HL-60 (cell line): Measurements from ENCODE around the gene BAHCC1.
A peak's percentile ranks its signal among the peaks of the same experiment; 100 is the strongest.

Source experiments
- DNase-seq, 2 experiments: peaks; one replicate each; pipeline ENCODE4 v3.0.0-alpha.2; 2010 to 2020; ENCODE audit warnings: low read depth in 1 of 2, low spot score in 1 of 2
- H3K27ac ChIP-seq: fragments of 250-450 bp; sonication (Bioruptor Pico); replicated peaks from 2 replicates; pipeline ENCODE4 v1.5.1; 2020; ENCODE audit warnings: mild to moderate bottlenecking, moderate library complexity
- H3K27me3 ChIP-seq: fragments of 250-450 bp; sonication (Bioruptor Pico); 2 replicates; pipeline ENCODE4 v1.5.1; 2021; ENCODE audit warnings: mild to moderate bottlenecking, moderate library complexity; ENCODE audit not compliant: insufficient read depth, poor library complexity, severe bottlenecking
- H3K4me3 ChIP-seq: replicated peaks from 2 replicates; pipeline ENCODE4 v1.5.1; 2011; ENCODE audit warnings: mild to moderate bottlenecking, control low read depth, low read length; ENCODE audit not compliant: insufficient read depth
- CTCF ChIP-seq: IDR thresholded peaks from one replicate; pipeline ENCODE4 v1.5.1; 2011; ENCODE audit warnings: low read length, control low read depth, inconsistent platforms; ENCODE audit not compliant: insufficient read depth
- GABPA ChIP-seq: IDR thresholded peaks from 2 replicates; pipeline ENCODE4 v1.6.1; 2012; ENCODE audit warnings: low read depth
- POLR2AphosphoS5 ChIP-seq: IDR thresholded peaks from 2 replicates; pipeline ENCODE4 v1.6.1; 2012; ENCODE audit warnings: low read depth
- REST ChIP-seq: IDR thresholded peaks from 2 replicates; pipeline ENCODE4 v1.6.1; 2012; ENCODE audit warnings: low read depth; ENCODE audit not compliant: insufficient replicate concordance
- SPI1 ChIP-seq: IDR thresholded peaks from 2 replicates; pipeline ENCODE4 v1.6.1; 2012; ENCODE audit warnings: low read depth, mild to moderate bottlenecking, borderline replicate concordance

Gene BAHCC1

GRCh38 chr17:81433656-81434055 is 38.4 kb downstream of the BAHCC1 start:
- no peak overlapping the region for H3K27ac ChIP-seq
- no peaks in the 10 kb centered on the region for H3K27me3 ChIP-seq
- no peak overlapping the region for H3K4me3 ChIP-seq
- DNase-seq: no peak
- no peak for TF ChIP-seq SPI1
- TF ChIP-seq REST: no peak
- TF ChIP-seq CTCF: no peak
- TF ChIP-seq POLR2AphosphoS5: no peak
- TF ChIP-seq GABPA: no peak

- no peak for DNase-seq
These were observed 38.8 kb downstream of the BAHCC1 start for GRCh38 chr17:81434072-81434471.

GRCh38 chr17:81434681-81435417 is 39.6 kb downstream of the BAHCC1 start:
- TF ChIP-seq POLR2AphosphoS5: no peak
- Histone ChIP-seq H3K4me3 (no peak overlapping the region), H3K27ac (no peak overlapping the region)

More at GRCh38 chr17:81434072-81434471, 38.8 kb downstream of the BAHCC1 start:
- H3K27me3 ChIP-seq: no peaks in the 10 kb centered on the region
- no peak overlapping the region for H3K27ac ChIP-seq
- no peak overlapping the region for H3K4me3 ChIP-seq
- TF ChIP-seq SPI1 (no peak), CTCF (no peak), POLR2AphosphoS5 (0 out of 2 replicates have a peak, but pooled peaks have one; percentile 24)

GRCh38 chr17:81435652-81436293 is 40.5 kb downstream of the BAHCC1 start:
- no peak overlapping the region for H3K27ac ChIP-seq
- TF ChIP-seq CTCF (no peak), SPI1 (no peak), REST (no peak), GABPA (no peak), POLR2AphosphoS5 (no peak)
- H3K4me3 ChIP-seq: no peak overlapping the region
- DNase-seq: no peak
- no peaks in the 10 kb centered on the region for H3K27me3 ChIP-seq

More at GRCh38 chr17:81434681-81435417, 39.6 kb downstream of the BAHCC1 start:
- H3K27me3 ChIP-seq: no peaks in the 10 kb centered on the region
- no peak for DNase-seq
